Endothelial cell of umbilical vein (primary cell): ENCODE measurements around the gene CMIP. TPM values are rescaled to one million over a fixed set of nuclear protein-coding genes. Genes with fewer than 3 reads are reported as not detected.
A peak's percentile ranks its signal among the peaks of the same experiment; 100 is the strongest.

Experiments used
- BruUV-seq: library from RNA; stranded (reverse); fragments of 400-500 nt; replicated peaks from 2 replicates; lab custom pipeline; 2021; lab: Mats Ljungman, UMichigan
- CTCF ChIA-PET: fragments of 300-600, 350-600 bp; sonication (Branson Sonifier 250); formaldehyde crosslinking; loops from one replicate; lab custom pipeline; 2021; ENCODE audit warnings: antibody characterized with exemption, inconsistent platforms; lab: Charles Lee
- POLR2A ChIA-PET: fragments of 300-600, 350-600 bp; sonication (Branson Sonifier 250); formaldehyde crosslinking; loops from one replicate; lab custom pipeline; 2021; ENCODE audit warnings: antibody characterized with exemption, inconsistent platforms; lab: Charles Lee
- DNase-seq: peaks from one replicate; pipeline ENCODE4 v3.0.0-alpha.2; 2011; ENCODE audit warnings: low read depth, low spot score
- FAIRE-seq: peaks from 2 replicates; lab custom pipeline; 2011; peaks lifted over from hg19 to GRCh38; lab: Jason Lieb, UNC
- H2AFZ ChIP-seq: 2 replicates; pipeline ENCODE4 v1.6.0; 2012; ENCODE audit warnings: low read depth, low read length, control low read depth, inconsistent platforms
- H3K27ac ChIP-seq: 2 replicates; pipeline ENCODE4 v1.5.1; 2011; ENCODE audit warnings: low read depth, mild to moderate bottlenecking, control low read depth, low read length, moderate library complexity; ENCODE audit not compliant: insufficient read depth
- H3K27me3 ChIP-seq, 2 experiments: 2 replicates each; pipeline versions ENCODE4 v1.6.0 to v1.6.1; 2011; ENCODE audit warnings: low read length in 2 of 2, mixed read lengths in 1 of 2; ENCODE audit not compliant: control insufficient read depth in 2 of 2, insufficient read depth in 2 of 2
- H3K36me3 ChIP-seq, 2 experiments: 2 replicates in 1 of 2; 3 replicates in 1 of 2; pipeline ENCODE4 v1.5.1; 2011; ENCODE audit warnings: low read length in 2 of 2, mild to moderate bottlenecking in 1 of 2, moderate library complexity in 1 of 2; ENCODE audit not compliant: control insufficient read depth in 2 of 2, insufficient read depth in 2 of 2; ENCODE audit errors: extremely low read depth in 1 of 2
- H3K4me1 ChIP-seq: 3 replicates; pipeline ENCODE4 v1.5.1; 2011; ENCODE audit warnings: mild to moderate bottlenecking, low read length; ENCODE audit not compliant: control insufficient read depth, insufficient read depth; ENCODE audit errors: extremely low read depth
- H3K4me2 ChIP-seq: 2 replicates; pipeline ENCODE4 v1.6.1; 2011; ENCODE audit warnings: low read length, control low read depth, mixed read lengths; ENCODE audit not compliant: insufficient read depth
- H3K4me3 ChIP-seq, 3 experiments: fragments of 200-600 bp in 1 of 3; sonication (generic), shearing (Covaris generic) in 1 of 3; replicated peaks in 1 of 3; 2 replicates each; pipeline ENCODE4 v1.5.1; 2011 to 2016; ENCODE audit warnings: control low read depth in 3 of 3, low read length in 3 of 3, mild to moderate bottlenecking in 2 of 3, inconsistent platforms in 1 of 3, low read depth in 1 of 3, moderate library complexity in 1 of 3; ENCODE audit not compliant: insufficient read depth in 1 of 3
- H3K79me2 ChIP-seq: 2 replicates; pipeline ENCODE4 v1.6.0; 2012; ENCODE audit warnings: low read length, inconsistent platforms; ENCODE audit not compliant: control insufficient read depth, insufficient read depth
- H3K9ac ChIP-seq: replicated peaks from 2 replicates; pipeline ENCODE3; 2011; ENCODE audit warnings: low read length, control low read depth; ENCODE audit not compliant: insufficient read depth; ENCODE audit errors: extremely low read depth
- H3K9me1 ChIP-seq: replicated peaks from 3 replicates; pipeline ENCODE4 v1.6.0; 2011; ENCODE audit warnings: mild to moderate bottlenecking, low read length; ENCODE audit not compliant: control insufficient read depth, insufficient read depth; ENCODE audit errors: extremely low read depth
- H3K9me3 ChIP-seq: replicated peaks from 2 replicates; pipeline ENCODE4 v1.5.1; 2012; ENCODE audit warnings: low read length, inconsistent platforms; ENCODE audit not compliant: control insufficient read depth, insufficient read depth
- H4K20me1 ChIP-seq: replicated peaks from 2 replicates; pipeline ENCODE3; 2011; ENCODE audit warnings: mild to moderate bottlenecking, low read length; ENCODE audit not compliant: control insufficient read depth, insufficient read depth; ENCODE audit errors: extremely low read depth
- EZH2 ChIP-seq: IDR thresholded peaks from 2 replicates; pipeline ENCODE4 v1.6.1; 2012; ENCODE audit warnings: borderline replicate concordance, low read depth, mild to moderate bottlenecking, moderate library complexity, low read length, inconsistent platforms; ENCODE audit not compliant: severe bottlenecking
- FOS ChIP-seq: IDR thresholded peaks from 2 replicates; pipeline ENCODE4 v1.6.1; 2011; ENCODE audit warnings: mild to moderate bottlenecking, low read length, moderate library complexity, borderline replicate concordance; ENCODE audit not compliant: insufficient read depth
- GATA2 ChIP-seq: IDR thresholded peaks from 2 replicates; pipeline ENCODE4 v1.7.0; 2011; ENCODE audit warnings: low read depth, mild to moderate bottlenecking, moderate library complexity, mixed read lengths, low read length; ENCODE audit not compliant: insufficient read length, insufficient read depth
- JUN ChIP-seq: IDR thresholded peaks from 2 replicates; pipeline ENCODE4 v1.6.1; 2011; ENCODE audit warnings: borderline replicate concordance, low read depth; ENCODE audit not compliant: insufficient read length, insufficient read depth
- MYC ChIP-seq: IDR thresholded peaks from one replicate; pipeline ENCODE4 v1.6.1; 2011; ENCODE audit warnings: mild to moderate bottlenecking, low read depth, low read length
- POLR2A ChIP-seq: IDR thresholded peaks from 2 replicates; pipeline ENCODE4 v1.6.1; 2012; ENCODE audit warnings: low read depth, mild to moderate bottlenecking, control low read depth, low read length
- POLR2AphosphoS5 ChIP-seq: IDR thresholded peaks from 2 replicates; pipeline ENCODE4 v1.6.1; 2012; ENCODE audit warnings: low read depth, mild to moderate bottlenecking, control low read depth, low read length, moderate library complexity; ENCODE audit not compliant: insufficient read depth
- dilution Hi-C: fragments of 300-500 bp; cut with MboI; formaldehyde crosslinking; loops from one replicate; pipeline ENCODE4 v1.15.0; 2019; ENCODE audit warnings: low sequenced_read_pairs; ENCODE audit not compliant: extremely low pct_ligation_motif_present
- intact Hi-C: fragments of 100-400 bp; cut with micrococcal nuclease; formaldehyde crosslinking; loops from one replicate; pipeline ENCODE4 v1.10.0; 2022
- polyA plus RNA-seq, 4 experiments: library from polyadenylated mRNA; depleted of rRNA in 3 of 4; stranded (reverse) in 3 of 4; unstranded in 1 of 4; fragments of >200 nt; gene quantifications; 2 replicates each; pipeline versions ENCODE4 v1.2.1 to v1.2.3, GENCODE V29; 2011 to 2012; ENCODE audit warnings: missing spikeins in 1 of 4
- total RNA-seq: library from RNA; stranded (reverse); gene quantifications from 2 replicates; pipeline ENCODE4 v1.2.3, GENCODE V29; 2021
- TF ChIP-seq, protein P1 (sequence below): IDR thresholded peaks from 2 replicates; pipeline ENCODE4 v1.6.1; 2011; ENCODE audit not compliant: insufficient read depth, insufficient read length
- TF ChIP-seq, protein P2 (sequence below), 2 donors: IDR thresholded peaks; 1 replicate in 1 of 2; 2 replicates in 1 of 2; pipeline ENCODE4 v1.5.1; 2011; ENCODE audit warnings: low read length in 2 of 2, mild to moderate bottlenecking in 2 of 2, moderate library complexity in 2 of 2, control low read depth in 1 of 2, inconsistent platforms in 1 of 2, low read depth in 1 of 2; ENCODE audit not compliant: insufficient read depth in 1 of 2; ENCODE audit errors: extremely low read depth in 1 of 2

The CMIP gene
- total and polyA plus RNA-seq, 2 donors (not counting 3 experiments of a cell fraction or from before 2014, with no cell fraction given), result 29.0 to 101 TPM

DNA sequence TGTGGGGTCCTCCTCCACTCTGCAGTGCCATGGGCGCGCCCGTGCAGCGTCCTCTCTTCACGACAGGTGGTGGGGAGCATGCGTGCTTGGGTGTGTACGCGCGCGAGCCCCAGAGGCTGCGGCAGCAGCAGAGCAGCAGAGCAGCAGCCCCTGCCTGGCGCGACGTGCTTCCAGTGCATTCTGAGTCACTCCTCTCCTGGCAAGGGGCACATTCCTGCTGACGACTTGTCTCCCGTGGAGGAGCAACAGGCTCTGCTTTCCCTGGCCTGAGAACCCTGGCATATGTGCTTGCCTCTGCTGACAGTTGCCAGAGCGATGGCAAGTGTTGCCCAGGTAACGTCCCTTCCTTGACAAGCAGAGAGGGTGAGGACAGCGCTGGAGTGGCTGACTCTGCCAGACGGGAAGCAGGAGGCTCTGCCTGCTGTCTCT is 200.7 kb downstream of the CMIP start:
- peak; percentile 48 for FAIRE-seq
- H3K27ac ChIP-seq, result no peak overlapping the region
- intact Hi-C loops, result no loop called here

DNA sequence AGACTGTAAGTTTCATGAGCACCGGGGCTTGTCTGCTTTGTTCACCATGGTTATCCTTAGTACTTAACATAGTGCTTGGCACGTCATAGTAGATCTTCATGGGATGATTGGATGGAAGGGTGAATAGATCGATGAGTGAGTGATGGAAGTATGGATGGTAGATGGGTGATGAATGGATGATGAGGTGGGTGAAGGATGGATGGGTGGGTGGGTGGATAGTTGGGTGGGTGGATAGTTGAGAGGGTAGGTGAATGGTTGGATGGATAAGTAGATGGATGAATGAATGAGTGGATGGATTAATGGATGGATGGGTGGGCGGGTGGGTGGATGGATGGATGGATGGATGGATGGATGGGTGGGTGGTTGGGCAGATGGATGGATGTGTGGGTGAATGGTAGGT is 201.3 kb downstream of the CMIP start:
- BruUV-seq, result no TSS peak
- Histone ChIP-seq H3K9me1 (no peaks in the 10 kb centered on the region), H2AFZ (no peak overlapping the region), H3K4me1 (peaks cover 5% of the 10 kb centered on the region), H3K4me3 (no peak overlapping the region), H3K36me3 (peaks cover 0 to 15% of the 10 kb centered on the region in 2 experiments), H3K27me3 (no peaks in the 10 kb centered on the region), H3K4me2 (no peak overlapping the region), H3K9ac (no peak overlapping the region), H3K27ac (no peak overlapping the region), H3K9me3 (no peaks in the 10 kb centered on the region), H4K20me1 (no peaks in the 10 kb centered on the region), H3K79me2 (peaks cover 2% of the 10 kb centered on the region)
- DNase-seq (no peak), FAIRE-seq (no peak)
- dilution Hi-C loops, result no loop called here
- CTCF ChIA-PET, result no interaction called here
- intact Hi-C loops, result no loop called here
- TF ChIP-seq MYC, result no peak
- TF ChIP-seq, protein P1, sequence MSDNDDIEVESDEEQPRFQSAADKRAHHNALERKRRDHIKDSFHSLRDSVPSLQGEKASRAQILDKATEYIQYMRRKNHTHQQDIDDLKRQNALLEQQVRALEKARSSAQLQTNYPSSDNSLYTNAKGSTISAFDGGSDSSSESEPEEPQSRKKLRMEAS, result no peak
- TF ChIP-seq FOS, result no peak
- no peak for TF ChIP-seq GATA2
- TF ChIP-seq, protein P2, sequence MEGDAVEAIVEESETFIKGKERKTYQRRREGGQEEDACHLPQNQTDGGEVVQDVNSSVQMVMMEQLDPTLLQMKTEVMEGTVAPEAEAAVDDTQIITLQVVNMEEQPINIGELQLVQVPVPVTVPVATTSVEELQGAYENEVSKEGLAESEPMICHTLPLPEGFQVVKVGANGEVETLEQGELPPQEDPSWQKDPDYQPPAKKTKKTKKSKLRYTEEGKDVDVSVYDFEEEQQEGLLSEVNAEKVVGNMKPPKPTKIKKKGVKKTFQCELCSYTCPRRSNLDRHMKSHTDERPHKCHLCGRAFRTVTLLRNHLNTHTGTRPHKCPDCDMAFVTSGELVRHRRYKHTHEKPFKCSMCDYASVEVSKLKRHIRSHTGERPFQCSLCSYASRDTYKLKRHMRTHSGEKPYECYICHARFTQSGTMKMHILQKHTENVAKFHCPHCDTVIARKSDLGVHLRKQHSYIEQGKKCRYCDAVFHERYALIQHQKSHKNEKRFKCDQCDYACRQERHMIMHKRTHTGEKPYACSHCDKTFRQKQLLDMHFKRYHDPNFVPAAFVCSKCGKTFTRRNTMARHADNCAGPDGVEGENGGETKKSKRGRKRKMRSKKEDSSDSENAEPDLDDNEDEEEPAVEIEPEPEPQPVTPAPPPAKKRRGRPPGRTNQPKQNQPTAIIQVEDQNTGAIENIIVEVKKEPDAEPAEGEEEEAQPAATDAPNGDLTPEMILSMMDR (IDR thresholded peaks at IDR 0.05; ENCODE audit: extremely low read depth in 1 of 2, insufficient read depth in 1 of 2, low read depth in 1 of 2, low read length in 2 of 2), result no peak
- no peak for TF ChIP-seq POLR2A
- no peak for TF ChIP-seq JUN
- no peak for TF ChIP-seq EZH2
- TF ChIP-seq POLR2AphosphoS5, result no peak
- POLR2A ChIA-PET, result no interaction called here

More for the DNA sequence above, 200.7 kb downstream of the CMIP start:
- H3K4me3 ChIP-seq, result no peak overlapping the region
- POLR2A ChIA-PET, result no interaction called here
- no peak overlapping the region for H3K9ac ChIP-seq
- peaks cover 0 to 18% of the 10 kb centered on the region in 2 experiments for H3K36me3 ChIP-seq
- peak; percentile 33 for DNase-seq
- H3K4me2 ChIP-seq, result no peak overlapping the region
- TF ChIP-seq FOS, result peak; percentile 23
- no peak for TF ChIP-seq POLR2A
- no peaks in the 10 kb centered on the region for H4K20me1 ChIP-seq
- dilution Hi-C loops, result no loop called here
- no peaks in the 10 kb centered on the region for H3K27me3 ChIP-seq
- CTCF ChIA-PET, result no interaction called here
- H2AFZ ChIP-seq, result no peak overlapping the region
- H3K4me1 ChIP-seq, result peaks cover 5% of the 10 kb centered on the region
- peaks cover 2% of the 10 kb centered on the region for H3K79me2 ChIP-seq
- H3K9me1 ChIP-seq, result no peaks in the 10 kb centered on the region
- no peaks in the 10 kb centered on the region for H3K9me3 ChIP-seq
- no TSS peak for BruUV-seq
